Measurements from ENCODE around the gene LZTS2.

- no peak for TF ChIP-seq CTCF (IDR thresholded peaks at IDR 0.05; ENCODE audit: low read depth, low read length, poor library complexity, severe bottlenecking)
- no peak for TF ChIP-seq EZH2phosphoT487 (IDR thresholded peaks at IDR 0.05; ENCODE audit: borderline replicate concordance, low read length)
Observed at GRCh38 chr10:100970914-100971811, 28.4 kb upstream of the LZTS2 start.

All from DOHH2 (cell line).